HG02981 (cell line): ENCODE measurements around the gene ELMOD2.

Experiments
- ATAC-seq: cut with Tn5 transposase; IDR thresholded peaks from one replicate; pipeline ENCODE4 v1.9.1; 2021; ENCODE audit warnings: mild to moderate bottlenecking, moderate library complexity; ENCODE audit not compliant: unreplicated experiment

The ELMOD2 gene

GRCh38 chr4:140579278-140579677 is 55.3 kb downstream of the ELMOD2 start:
- no peak for ATAC-seq

- ATAC-seq, result no peak
These were observed 57.1 kb downstream of the ELMOD2 start for GRCh38 chr4:140581078-140581477.

GRCh38 chr4:140584439-140584838 is 60.5 kb downstream of the ELMOD2 start:
- ATAC-seq, result no peak

DNA sequence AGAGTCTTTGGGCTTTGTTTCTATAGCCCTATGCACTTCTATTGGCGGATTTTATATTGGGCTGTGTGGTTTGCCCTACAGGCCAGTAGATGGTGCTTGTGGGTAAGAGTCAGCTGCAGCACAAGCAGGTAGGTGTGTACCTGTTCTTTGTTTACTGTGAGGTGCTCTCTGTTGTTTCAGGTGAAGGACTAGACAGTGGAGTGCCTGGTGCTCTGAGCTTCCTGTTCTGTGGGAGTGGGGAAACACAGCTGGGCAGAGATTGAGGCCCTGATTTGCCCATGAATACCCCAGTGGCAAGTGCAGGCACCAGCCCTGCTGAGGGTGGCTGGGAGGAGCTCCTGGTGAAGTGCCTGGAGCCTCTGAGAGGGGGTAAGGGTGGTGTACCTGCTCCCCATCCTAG is 71.1 kb downstream of the ELMOD2 start:
- ATAC-seq, result peak; percentile 57

GRCh38 chr4:140600408-140600807 is 76.4 kb downstream of the ELMOD2 start:
- no peak for ATAC-seq

DNA sequence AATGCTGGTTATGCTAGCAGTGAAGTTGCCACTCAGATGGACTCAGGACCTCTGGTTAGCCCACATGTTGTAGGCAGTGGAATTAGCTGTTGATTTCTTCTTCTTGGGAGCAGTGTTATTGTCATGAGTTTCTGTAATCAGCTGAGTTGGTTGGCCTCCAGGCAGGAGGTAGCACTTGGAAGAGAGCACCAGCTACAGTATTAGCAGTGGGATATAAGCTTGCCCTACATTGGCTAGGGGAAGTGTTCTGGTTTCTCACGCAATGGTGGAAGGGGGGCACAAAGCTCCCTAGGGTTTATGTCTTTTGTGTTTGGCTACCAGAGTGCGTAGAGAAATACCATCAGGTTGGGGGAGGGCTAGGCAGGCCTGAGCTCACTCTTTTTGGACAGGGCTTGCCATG is 78.7 kb downstream of the ELMOD2 start:
- no peak for ATAC-seq

DNA sequence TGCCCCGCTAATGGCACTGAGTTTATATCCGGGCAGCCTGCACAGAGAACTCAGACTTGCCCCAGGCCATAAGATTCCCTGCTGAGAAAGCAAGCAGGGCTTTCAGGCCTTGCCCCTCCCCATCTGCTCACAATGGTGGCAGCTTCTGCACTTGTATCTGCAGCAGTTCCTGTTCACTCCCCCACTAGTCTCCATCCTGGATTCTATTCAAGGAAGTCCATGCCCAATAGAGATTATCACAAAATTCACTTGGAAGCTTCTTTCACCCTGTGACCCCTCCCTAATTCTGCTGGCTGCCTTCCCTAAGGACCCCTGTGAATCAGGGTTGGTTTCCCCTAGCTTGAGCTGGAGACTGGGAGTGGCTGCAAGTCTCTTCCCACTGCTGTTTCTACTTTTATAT is 79.3 kb downstream of the ELMOD2 start:
- ATAC-seq, result no peak
